Mucosa of stomach (tissue), 1 donor: ENCODE measurements around the gene ADAMTSL3.

Experiments
- H3K27me3 ChIP-seq: one replicate; pipeline ENCODE4 v1.7.0; 2013; ENCODE audit warnings: mild to moderate bottlenecking, low read length; ENCODE audit not compliant: control insufficient read depth, insufficient read depth
- H3K36me3 ChIP-seq: one replicate; pipeline ENCODE4 v1.7.0; 2013; ENCODE audit warnings: low read length; ENCODE audit not compliant: control insufficient read depth, insufficient read depth
- H3K4me1 ChIP-seq: one replicate; pipeline ENCODE4 v1.7.0; 2013; ENCODE audit warnings: mild to moderate bottlenecking, low read length; ENCODE audit not compliant: control insufficient read depth, insufficient read depth
- H3K4me3 ChIP-seq: one replicate; pipeline ENCODE4 v1.7.0; 2013; ENCODE audit warnings: low read length
- H3K9ac ChIP-seq: one replicate; pipeline ENCODE4 v1.7.0; 2013; ENCODE audit warnings: mild to moderate bottlenecking, low read length, moderate library complexity
- H3K9me3 ChIP-seq: one replicate; pipeline ENCODE4 v1.7.0; 2013; ENCODE audit warnings: mild to moderate bottlenecking, low read length, moderate library complexity; ENCODE audit not compliant: control insufficient read depth
- donor health status: Pancreatic carcinoma.

The ADAMTSL3 gene

GRCh38 chr15:83769411-83769999, 115.6 kb downstream of the ADAMTSL3 start:
- H3K9ac ChIP-seq = no peak overlapping the region
- H3K4me3 ChIP-seq = no peak overlapping the region
- no peaks in the 10 kb centered on the region for H3K9me3 ChIP-seq
- no peaks in the 10 kb centered on the region for H3K27me3 ChIP-seq
- H3K36me3 ChIP-seq = no peaks in the 10 kb centered on the region
- H3K4me1 ChIP-seq = no peaks in the 10 kb centered on the region

GRCh38 chr15:83775738-83776137, 121.8 kb downstream of the ADAMTSL3 start:
- H3K4me1 ChIP-seq = no peaks in the 10 kb centered on the region
- no peaks in the 10 kb centered on the region for H3K9me3 ChIP-seq
- H3K27me3 ChIP-seq = no peaks in the 10 kb centered on the region
- H3K36me3 ChIP-seq = no peaks in the 10 kb centered on the region
- no peak overlapping the region for H3K4me3 ChIP-seq
- no peak overlapping the region for H3K9ac ChIP-seq

- Histone ChIP-seq H3K27me3 (no peaks in the 10 kb centered on the region), H3K9me3 (no peaks in the 10 kb centered on the region), H3K9ac (no peak overlapping the region), H3K4me3 (no peak overlapping the region), H3K36me3 (no peaks in the 10 kb centered on the region), H3K4me1 (no peaks in the 10 kb centered on the region)
These were observed 123.1 kb downstream of the ADAMTSL3 start for GRCh38 chr15:83776986-83777385.

GRCh38 chr15:83783227-83783626, 129.3 kb downstream of the ADAMTSL3 start:
- no peak overlapping the region for H3K9ac ChIP-seq
- no peaks in the 10 kb centered on the region for H3K36me3 ChIP-seq
- H3K4me3 ChIP-seq = no peak overlapping the region
- no peaks in the 10 kb centered on the region for H3K4me1 ChIP-seq
- no peaks in the 10 kb centered on the region for H3K9me3 ChIP-seq
- no peaks in the 10 kb centered on the region for H3K27me3 ChIP-seq

- Histone ChIP-seq H3K9ac (no peak overlapping the region), H3K36me3 (no peaks in the 10 kb centered on the region), H3K27me3 (no peaks in the 10 kb centered on the region), H3K4me3 (no peak overlapping the region), H3K4me1 (no peaks in the 10 kb centered on the region), H3K9me3 (no peaks in the 10 kb centered on the region)
These were observed 131.1 kb downstream of the ADAMTSL3 start for GRCh38 chr15:83784975-83785374.

GRCh38 chr15:83786336-83786735, 132.4 kb downstream of the ADAMTSL3 start:
- H3K4me3 ChIP-seq = no peak overlapping the region
- no peaks in the 10 kb centered on the region for H3K36me3 ChIP-seq
- no peak overlapping the region for H3K9ac ChIP-seq
- H3K9me3 ChIP-seq = no peaks in the 10 kb centered on the region
- no peaks in the 10 kb centered on the region for H3K4me1 ChIP-seq
- no peaks in the 10 kb centered on the region for H3K27me3 ChIP-seq

- Histone ChIP-seq H3K4me1 (no peaks in the 10 kb centered on the region), H3K9ac (no peak overlapping the region), H3K9me3 (no peaks in the 10 kb centered on the region), H3K27me3 (no peaks in the 10 kb centered on the region), H3K4me3 (no peak overlapping the region), H3K36me3 (no peaks in the 10 kb centered on the region)
These were observed 139.1 kb downstream of the ADAMTSL3 start for GRCh38 chr15:83793069-83793468.

GRCh38 chr15:83794209-83794608, 140.3 kb downstream of the ADAMTSL3 start:
- H3K27me3 ChIP-seq = no peaks in the 10 kb centered on the region
- no peaks in the 10 kb centered on the region for H3K36me3 ChIP-seq
- H3K4me1 ChIP-seq = no peaks in the 10 kb centered on the region
- H3K9me3 ChIP-seq = no peaks in the 10 kb centered on the region
- H3K9ac ChIP-seq = no peak overlapping the region
- H3K4me3 ChIP-seq = no peak overlapping the region

GRCh38 chr15:83809345-83809744, 155.4 kb downstream of the ADAMTSL3 start:
- Histone ChIP-seq H3K36me3 (no peaks in the 10 kb centered on the region), H3K9me3 (no peaks in the 10 kb centered on the region), H3K9ac (no peak overlapping the region), H3K4me3 (no peak overlapping the region), H3K27me3 (no peaks in the 10 kb centered on the region), H3K4me1 (no peaks in the 10 kb centered on the region)

GRCh38 chr15:83810110-83810509, 156.2 kb downstream of the ADAMTSL3 start:
- Histone ChIP-seq H3K9ac (no peak overlapping the region), H3K9me3 (no peaks in the 10 kb centered on the region), H3K4me1 (no peaks in the 10 kb centered on the region), H3K4me3 (no peak overlapping the region), H3K36me3 (no peaks in the 10 kb centered on the region), H3K27me3 (no peaks in the 10 kb centered on the region)

- Histone ChIP-seq H3K9ac (no peak overlapping the region), H3K9me3 (no peaks in the 10 kb centered on the region), H3K4me1 (no peaks in the 10 kb centered on the region)
These were observed 159.8 kb downstream of the ADAMTSL3 start for GRCh38 chr15:83813682-83814081.

GRCh38 chr15:83815506-83815905, 161.6 kb downstream of the ADAMTSL3 start:
- H3K4me3 ChIP-seq = no peak overlapping the region
- no peaks in the 10 kb centered on the region for H3K4me1 ChIP-seq
- H3K9ac ChIP-seq = no peak overlapping the region
- no peaks in the 10 kb centered on the region for H3K36me3 ChIP-seq
- no peaks in the 10 kb centered on the region for H3K27me3 ChIP-seq
- H3K9me3 ChIP-seq = no peaks in the 10 kb centered on the region

More at GRCh38 chr15:83813682-83814081, 159.8 kb downstream of the ADAMTSL3 start:
- Histone ChIP-seq H3K36me3 (no peaks in the 10 kb centered on the region), H3K27me3 (no peaks in the 10 kb centered on the region), H3K4me3 (no peak overlapping the region)
